Activated naive CD8-positive, alpha-beta T cell treated with anti-CD3 and anti-CD28 coated beads, Interleukin-2, amount 50 U/mL, for 24 hours (primary cell): ENCODE measurements around the gene STX1B.

Source experiments
- ATAC-seq: fragments of 150-1000 bp; cut with Tn5 transposase; one replicate; pipeline ENCODE4 v1.10.0; 2021
- DNase-seq: peaks from one replicate; pipeline ENCODE4 v3.0.0; 2021
- H3K27ac Mint-ChIP-seq: one replicate; pipeline ENCODE4 v1.8.0; 2021; ENCODE audit warnings: mild to moderate bottlenecking, mixed read lengths
- H3K27me3 Mint-ChIP-seq: one replicate; pipeline ENCODE4 v1.8.0; 2021; ENCODE audit warnings: mixed read lengths
- H3K36me3 Mint-ChIP-seq: one replicate; pipeline ENCODE4 v1.8.0; 2021; ENCODE audit warnings: low read depth, mixed read lengths
- H3K4me1 Mint-ChIP-seq: one replicate; pipeline ENCODE4 v1.8.0; 2021; ENCODE audit warnings: mixed read lengths
- H3K4me3 Mint-ChIP-seq: one replicate; pipeline ENCODE4 v1.8.0; 2021; ENCODE audit warnings: mild to moderate bottlenecking, moderate library complexity, mixed read lengths
- H3K9me3 Mint-ChIP-seq: one replicate; pipeline ENCODE4 v1.8.0; 2021; ENCODE audit warnings: mixed read lengths

The STX1B gene

GRCh38 chr16:31006086-31006385 is 4.4 kb downstream of the STX1B start:
- peaks cover 8% of the 10 kb centered on the region for H3K4me1 Mint-ChIP-seq
- H3K27me3 Mint-ChIP-seq, result peaks cover 7% of the 10 kb centered on the region
- no peak overlapping the region for H3K4me3 Mint-ChIP-seq
- ATAC-seq (no peak), DNase-seq (no peak)
- no peaks in the 10 kb centered on the region for H3K36me3 Mint-ChIP-seq
- H3K9me3 Mint-ChIP-seq, result no peaks in the 10 kb centered on the region
- H3K27ac Mint-ChIP-seq, result no peak overlapping the region

GRCh38 chr16:31005350-31006085 is 4.9 kb downstream of the STX1B start:
- H3K36me3 Mint-ChIP-seq, result no peaks in the 10 kb centered on the region
- peaks cover 5% of the 10 kb centered on the region for H3K4me1 Mint-ChIP-seq
- no peaks in the 10 kb centered on the region for H3K9me3 Mint-ChIP-seq
- no peak overlapping the region for H3K4me3 Mint-ChIP-seq
- no peak for DNase-seq
- H3K27ac Mint-ChIP-seq, result no peak overlapping the region
- H3K27me3 Mint-ChIP-seq, result peaks cover 4% of the 10 kb centered on the region
- peak; percentile 8 for ATAC-seq

GRCh38 chr16:31004658-31005057 is 5.8 kb downstream of the STX1B start:
- H3K4me3 Mint-ChIP-seq, result no peak overlapping the region
- H3K36me3 Mint-ChIP-seq, result no peaks in the 10 kb centered on the region
- no peak overlapping the region for H3K27ac Mint-ChIP-seq
- H3K27me3 Mint-ChIP-seq, result peaks cover 1% of the 10 kb centered on the region
- no peaks in the 10 kb centered on the region for H3K9me3 Mint-ChIP-seq
- H3K4me1 Mint-ChIP-seq, result peaks cover under 1% of the 10 kb centered on the region
- DNase-seq, result no peak
- no peak for ATAC-seq

GRCh38 chr16:31003744-31004143 is 6.7 kb downstream of the STX1B start:
- ATAC-seq, result no peak
- no peak overlapping the region for H3K4me3 Mint-ChIP-seq
- H3K27me3 Mint-ChIP-seq, result no peaks in the 10 kb centered on the region
- H3K36me3 Mint-ChIP-seq, result no peaks in the 10 kb centered on the region
- H3K9me3 Mint-ChIP-seq, result no peaks in the 10 kb centered on the region
- H3K27ac Mint-ChIP-seq, result no peak overlapping the region
- no peaks in the 10 kb centered on the region for H3K4me1 Mint-ChIP-seq
- no peak for DNase-seq

- no peak for DNase-seq
- H3K36me3 Mint-ChIP-seq, result no peaks in the 10 kb centered on the region
- H3K27me3 Mint-ChIP-seq, result no peaks in the 10 kb centered on the region
- H3K4me1 Mint-ChIP-seq, result no peaks in the 10 kb centered on the region
- H3K27ac Mint-ChIP-seq, result no peak overlapping the region
- no peak overlapping the region for H3K4me3 Mint-ChIP-seq
- ATAC-seq, result no peak
- no peaks in the 10 kb centered on the region for H3K9me3 Mint-ChIP-seq
Observed at GRCh38 chr16:31002862-31003341, 7.5 kb downstream of the STX1B start.

- H3K4me3 Mint-ChIP-seq, result no peak overlapping the region
- no peak for ATAC-seq
Observed at GRCh38 chr16:31002250-31002700, 8.2 kb downstream of the STX1B start.

GRCh38 chr16:31001507-31002249 is 8.8 kb downstream of the STX1B start:
- Mint-ChIP-seq H3K27ac (no peak overlapping the region), H3K4me1 (peaks cover 2% of the 10 kb centered on the region), H3K4me3 (no peak overlapping the region), H3K9me3 (no peaks in the 10 kb centered on the region), H3K27me3 (no peaks in the 10 kb centered on the region), H3K36me3 (no peaks in the 10 kb centered on the region)
- ATAC-seq (no peak), DNase-seq (no peak)

More at GRCh38 chr16:31002250-31002700, 8.2 kb downstream of the STX1B start:
- H3K4me1 Mint-ChIP-seq, result no peaks in the 10 kb centered on the region
- H3K9me3 Mint-ChIP-seq, result no peaks in the 10 kb centered on the region
- H3K27ac Mint-ChIP-seq, result no peak overlapping the region
- H3K27me3 Mint-ChIP-seq, result no peaks in the 10 kb centered on the region
- no peak for DNase-seq
- no peaks in the 10 kb centered on the region for H3K36me3 Mint-ChIP-seq

- Mint-ChIP-seq H3K27ac (no peak overlapping the region), H3K4me3 (no peak overlapping the region), H3K4me1 (peaks cover 7% of the 10 kb centered on the region), H3K36me3 (no peaks in the 10 kb centered on the region), H3K27me3 (no peaks in the 10 kb centered on the region), H3K9me3 (no peaks in the 10 kb centered on the region)
- DNase-seq (no peak), ATAC-seq (no peak)
Observed at GRCh38 chr16:31000671-31001382, 9.6 kb downstream of the STX1B start.

GRCh38 chr16:30998852-30999761 is 11.3 kb downstream of the STX1B start:
- ATAC-seq, result no peak
- no peak overlapping the region for H3K4me3 Mint-ChIP-seq
- DNase-seq, result no peak
- peaks cover 2% of the 10 kb centered on the region for H3K27me3 Mint-ChIP-seq
- no peaks in the 10 kb centered on the region for H3K36me3 Mint-ChIP-seq
- no peaks in the 10 kb centered on the region for H3K9me3 Mint-ChIP-seq
- peaks cover 16% of the 10 kb centered on the region for H3K4me1 Mint-ChIP-seq
- H3K27ac Mint-ChIP-seq, result no peak overlapping the region

- H3K4me1 Mint-ChIP-seq, result peaks cover 18% of the 10 kb centered on the region
- peak overlapping the region; percentile 76 for H3K4me3 Mint-ChIP-seq
- no peak for DNase-seq
- H3K27ac Mint-ChIP-seq, result no peak overlapping the region
- no peaks in the 10 kb centered on the region for H3K9me3 Mint-ChIP-seq
- no peaks in the 10 kb centered on the region for H3K36me3 Mint-ChIP-seq
- ATAC-seq, result no peak
- peaks cover 2% of the 10 kb centered on the region for H3K27me3 Mint-ChIP-seq
Observed at GRCh38 chr16:30997725-30998711, 12.4 kb downstream of the STX1B start.

- DNase-seq (peak; percentile 86), ATAC-seq (peak; percentile 90)
- Mint-ChIP-seq H3K4me3 (peak overlapping the region; percentile 76), H3K4me1 (peaks cover 20% of the 10 kb centered on the region), H3K27ac (no peak overlapping the region), H3K9me3 (no peaks in the 10 kb centered on the region), H3K36me3 (no peaks in the 10 kb centered on the region), H3K27me3 (peaks cover 3% of the 10 kb centered on the region)
Observed at GRCh38 chr16:30996985-30997724, 13.3 kb downstream of the STX1B start.

- DNase-seq (no peak), ATAC-seq (no peak)
- no peaks in the 10 kb centered on the region for H3K36me3 Mint-ChIP-seq
- H3K4me3 Mint-ChIP-seq, result peak overlapping the region; percentile 76
- H3K4me1 Mint-ChIP-seq, result peaks cover 20% of the 10 kb centered on the region
- no peaks in the 10 kb centered on the region for H3K9me3 Mint-ChIP-seq
- H3K27ac Mint-ChIP-seq, result peak overlapping the region; percentile 61
- H3K27me3 Mint-ChIP-seq, result peaks cover 3% of the 10 kb centered on the region
Observed at GRCh38 chr16:30996324-30996984, 14.0 kb downstream of the STX1B start.
